HepG2 (cell line): Measurements from ENCODE around the gene CCDC18. TPM values are rescaled to one million over a fixed set of nuclear protein-coding genes. Genes with fewer than 3 reads are reported as not detected.

Experiments
- BCL6 ChIP-seq: IDR thresholded peaks from 2 replicates; pipeline ENCODE4 v1.6.1; 2016; ENCODE audit warnings: missing genetic modification reagents, missing compliant biosample characterization
- FOXA3 ChIP-seq: IDR thresholded peaks from 2 replicates; pipeline ENCODE4 v1.6.1; 2016; ENCODE audit warnings: missing genetic modification reagents, missing compliant biosample characterization
- HNRNPUL1 ChIP-seq: fragments of 200-400 bp; formaldehyde crosslinking; IDR thresholded peaks from 2 replicates; pipeline ENCODE4 v1.6.1; 2017; ENCODE audit warnings: low read depth, mild to moderate bottlenecking, low read length, moderate library complexity
- PLRG1 ChIP-seq: fragments of 450-650 bp; conservative IDR thresholded peaks from 2 replicates; pipeline ENCODE4 v1.6.1; 2016
- POLR2A ChIP-seq, 2 experiments: IDR thresholded peaks; 2 replicates each; pipeline ENCODE4 v1.6.1; 2011; ENCODE audit warnings: low read depth in 2 of 2, low read length in 2 of 2, mild to moderate bottlenecking in 1 of 2, moderate library complexity in 1 of 2; ENCODE audit not compliant: insufficient read depth in 1 of 2
- RBFOX2 ChIP-seq: fragments of 200-400 bp; formaldehyde crosslinking; IDR thresholded peaks from 2 replicates; pipeline ENCODE4 v1.6.1; 2017; ENCODE audit warnings: low read depth, mild to moderate bottlenecking, low read length
- SIX1 ChIP-seq: sonication (generic); formaldehyde crosslinking; IDR thresholded peaks from 2 replicates; pipeline ENCODE4 v1.4.0; 2020; ENCODE audit warnings: missing genetic modification reagents, borderline replicate concordance
- TCF12 ChIP-seq, 2 experiments: fragments of 450-650 bp in 1 of 2; sonication (generic) in 1 of 2; formaldehyde crosslinking in 1 of 2; IDR thresholded peaks; 2 replicates each; pipeline versions ENCODE4 v1.6.1 to v1.8.0; 2017 to 2022; ENCODE audit warnings: antibody characterized with exemption in 1 of 2, mild to moderate bottlenecking in 1 of 2, missing genetic modification reagents in 1 of 2, moderate library complexity in 1 of 2
- ZNF121 ChIP-seq: sonication (generic); formaldehyde crosslinking; IDR thresholded peaks from 2 replicates; pipeline ENCODE4 v1.5.0; 2020; ENCODE audit warnings: mild to moderate bottlenecking, missing genetic modification reagents
- ZSCAN20 ChIP-seq: sonication (generic); formaldehyde crosslinking; IDR thresholded peaks from 2 replicates; pipeline ENCODE4 v1.4.0; 2020; ENCODE audit warnings: missing genetic modification reagents, mild to moderate bottlenecking, borderline replicate concordance
- polyA plus RNA-seq, 8 experiments: library from polyadenylated mRNA; depleted of rRNA in 3 of 8; stranded (reverse) in 7 of 8; unstranded in 1 of 8; fragments of >200 nt; fragmentation: Illumina TruSeq in 4 of 8; extraction: Trizol in 4 of 8; gene quantifications; 2 replicates each; pipeline versions ENCODE4 v1.2.1 to v1.2.3, GENCODE V29; 2011 to 2016; ENCODE audit warnings: low read depth in 4 of 8, missing spikeins in 1 of 8, mixed read lengths in 1 of 8; ENCODE audit not compliant: insufficient read depth in 1 of 8
- total RNA-seq, 5 experiments: library from RNA; depleted of rRNA; stranded (reverse); fragments of >200 nt; fragmentation: Illumina TruSeq; extraction: Trizol; gene quantifications; 2 replicates each; pipeline ENCODE4 v1.2.3, GENCODE V29; 2016; ENCODE audit warnings: low read depth in 1 of 5
- TF ChIP-seq, protein P1 (sequence below), 2 experiments: fragments of 450-650 bp in 1 of 2; sonication (generic) in 1 of 2; formaldehyde crosslinking in 1 of 2; IDR thresholded peaks; 2 replicates each; pipeline versions ENCODE4 v1.6.1 to v1.8.0; 2016 to 2022; ENCODE audit warnings: antibody characterized with exemption in 1 of 2, mild to moderate bottlenecking in 1 of 2, missing genetic modification reagents in 1 of 2
- TF ChIP-seq, protein P2 (sequence below): sonication (generic); formaldehyde crosslinking; conservative IDR thresholded peaks from 2 replicates; pipeline ENCODE4 v1.8.1; 2023; ENCODE audit warnings: missing genetic modification reagents
- TF ChIP-seq, protein P3 (sequence below): sonication (generic); formaldehyde crosslinking; IDR thresholded peaks from 2 replicates; pipeline ENCODE4 v1.4.0; 2020; ENCODE audit warnings: missing genetic modification reagents

CCDC18 gene
- total and polyA plus RNA-seq, 2 of the 13 experiments (the other 11 are each of a cell fraction or from before 2014, with no cell fraction given) = 1.9 to 18.4 TPM

DNA sequence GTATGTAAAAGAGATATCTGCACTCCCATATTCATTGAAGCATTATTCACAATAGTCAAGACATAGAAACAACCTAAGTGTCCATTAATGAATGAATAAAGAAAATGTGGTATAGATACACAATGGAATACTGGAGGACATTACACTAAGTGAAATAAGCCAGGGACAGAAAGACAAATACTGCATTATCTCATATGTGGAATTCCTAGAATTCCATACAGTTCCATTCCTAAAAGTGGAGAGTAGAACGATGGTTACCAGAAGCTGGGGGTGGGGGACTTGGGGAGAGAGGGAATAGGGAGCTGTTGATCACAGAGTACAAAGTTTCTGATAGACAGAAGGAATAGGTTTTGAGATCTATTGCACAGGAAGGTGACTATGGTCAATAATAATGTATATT lies 7.7 kb upstream of the CCDC18 start (continued):
- TF ChIP-seq RBFOX2 (no peak), ZNF121 (CRISPR knock-in tag) (no peak), TCF12 (IDR thresholded peaks at IDR 0.05) (no peak), TCF12 (CRISPR knock-in tag; IDR thresholded peaks at IDR 0.05) (no peak), FOXA3 (CRISPR knock-in tag) (no peak), BCL6 (CRISPR knock-in tag) (peak; percentile 77), ZSCAN20 (CRISPR knock-in tag) (no peak), SIX1 (no peak), POLR2A (IDR thresholded peaks at IDR 0.05; ENCODE audit: insufficient read depth in 1 of 2, low read depth in 2 of 2, low read length in 2 of 2) (no peak), PLRG1 (no peak), HNRNPUL1 (no peak)
- TF ChIP-seq, protein P1, sequence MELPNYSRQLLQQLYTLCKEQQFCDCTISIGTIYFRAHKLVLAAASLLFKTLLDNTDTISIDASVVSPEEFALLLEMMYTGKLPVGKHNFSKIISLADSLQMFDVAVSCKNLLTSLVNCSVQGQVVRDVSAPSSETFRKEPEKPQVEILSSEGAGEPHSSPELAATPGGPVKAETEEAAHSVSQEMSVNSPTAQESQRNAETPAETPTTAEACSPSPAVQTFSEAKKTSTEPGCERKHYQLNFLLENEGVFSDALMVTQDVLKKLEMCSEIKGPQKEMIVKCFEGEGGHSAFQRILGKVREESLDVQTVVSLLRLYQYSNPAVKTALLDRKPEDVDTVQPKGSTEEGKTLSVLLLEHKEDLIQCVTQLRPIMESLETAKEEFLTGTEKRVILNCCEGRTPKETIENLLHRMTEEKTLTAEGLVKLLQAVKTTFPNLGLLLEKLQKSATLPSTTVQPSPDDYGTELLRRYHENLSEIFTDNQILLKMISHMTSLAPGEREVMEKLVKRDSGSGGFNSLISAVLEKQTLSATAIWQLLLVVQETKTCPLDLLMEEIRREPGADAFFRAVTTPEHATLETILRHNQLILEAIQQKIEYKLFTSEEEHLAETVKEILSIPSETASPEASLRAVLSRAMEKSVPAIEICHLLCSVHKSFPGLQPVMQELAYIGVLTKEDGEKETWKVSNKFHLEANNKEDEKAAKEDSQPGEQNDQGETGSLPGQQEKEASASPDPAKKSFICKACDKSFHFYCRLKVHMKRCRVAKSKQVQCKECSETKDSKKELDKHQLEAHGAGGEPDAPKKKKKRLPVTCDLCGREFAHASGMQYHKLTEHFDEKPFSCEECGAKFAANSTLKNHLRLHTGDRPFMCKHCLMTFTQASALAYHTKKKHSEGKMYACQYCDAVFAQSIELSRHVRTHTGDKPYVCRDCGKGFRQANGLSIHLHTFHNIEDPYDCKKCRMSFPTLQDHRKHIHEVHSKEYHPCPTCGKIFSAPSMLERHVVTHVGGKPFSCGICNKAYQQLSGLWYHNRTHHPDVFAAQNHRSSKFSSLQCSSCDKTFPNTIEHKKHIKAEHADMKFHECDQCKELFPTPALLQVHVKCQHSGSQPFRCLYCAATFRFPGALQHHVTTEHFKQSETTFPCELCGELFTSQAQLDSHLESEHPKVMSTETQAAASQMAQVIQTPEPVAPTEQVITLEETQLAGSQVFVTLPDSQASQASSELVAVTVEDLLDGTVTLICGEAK (IDR thresholded peaks at IDR 0.05) = no peak
- TF ChIP-seq, protein P1 (CRISPR knock-in tag; IDR thresholded peaks at IDR 0.05) = no peak
- TF ChIP-seq, protein P2, sequence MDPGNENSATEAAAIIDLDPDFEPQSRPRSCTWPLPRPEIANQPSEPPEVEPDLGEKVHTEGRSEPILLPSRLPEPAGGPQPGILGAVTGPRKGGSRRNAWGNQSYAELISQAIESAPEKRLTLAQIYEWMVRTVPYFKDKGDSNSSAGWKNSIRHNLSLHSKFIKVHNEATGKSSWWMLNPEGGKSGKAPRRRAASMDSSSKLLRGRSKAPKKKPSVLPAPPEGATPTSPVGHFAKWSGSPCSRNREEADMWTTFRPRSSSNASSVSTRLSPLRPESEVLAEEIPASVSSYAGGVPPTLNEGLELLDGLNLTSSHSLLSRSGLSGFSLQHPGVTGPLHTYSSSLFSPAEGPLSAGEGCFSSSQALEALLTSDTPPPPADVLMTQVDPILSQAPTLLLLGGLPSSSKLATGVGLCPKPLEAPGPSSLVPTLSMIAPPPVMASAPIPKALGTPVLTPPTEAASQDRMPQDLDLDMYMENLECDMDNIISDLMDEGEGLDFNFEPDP = no peak
- TF ChIP-seq, protein P3, sequence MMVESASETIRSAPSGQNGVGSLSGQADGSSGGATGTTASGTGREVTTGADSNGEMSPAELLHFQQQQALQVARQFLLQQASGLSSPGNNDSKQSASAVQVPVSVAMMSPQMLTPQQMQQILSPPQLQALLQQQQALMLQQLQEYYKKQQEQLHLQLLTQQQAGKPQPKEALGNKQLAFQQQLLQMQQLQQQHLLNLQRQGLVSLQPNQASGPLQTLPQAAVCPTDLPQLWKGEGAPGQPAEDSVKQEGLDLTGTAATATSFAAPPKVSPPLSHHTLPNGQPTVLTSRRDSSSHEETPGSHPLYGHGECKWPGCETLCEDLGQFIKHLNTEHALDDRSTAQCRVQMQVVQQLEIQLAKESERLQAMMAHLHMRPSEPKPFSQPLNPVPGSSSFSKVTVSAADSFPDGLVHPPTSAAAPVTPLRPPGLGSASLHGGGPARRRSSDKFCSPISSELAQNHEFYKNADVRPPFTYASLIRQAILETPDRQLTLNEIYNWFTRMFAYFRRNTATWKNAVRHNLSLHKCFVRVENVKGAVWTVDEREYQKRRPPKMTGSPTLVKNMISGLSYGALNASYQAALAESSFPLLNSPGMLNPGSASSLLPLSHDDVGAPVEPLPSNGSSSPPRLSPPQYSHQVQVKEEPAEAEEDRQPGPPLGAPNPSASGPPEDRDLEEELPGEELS (CRISPR knock-in tag) = no peak
